ENCODE measurements around the gene MTA1. TPM values are rescaled to one million over a fixed set of nuclear protein-coding genes. Genes with fewer than 3 reads are reported as not detected.

MTA1 gene
- polyA plus RNA-seq, 12 donors, result 63.7 to 114 (median 75.3) TPM; not detected in 1

DNA sequence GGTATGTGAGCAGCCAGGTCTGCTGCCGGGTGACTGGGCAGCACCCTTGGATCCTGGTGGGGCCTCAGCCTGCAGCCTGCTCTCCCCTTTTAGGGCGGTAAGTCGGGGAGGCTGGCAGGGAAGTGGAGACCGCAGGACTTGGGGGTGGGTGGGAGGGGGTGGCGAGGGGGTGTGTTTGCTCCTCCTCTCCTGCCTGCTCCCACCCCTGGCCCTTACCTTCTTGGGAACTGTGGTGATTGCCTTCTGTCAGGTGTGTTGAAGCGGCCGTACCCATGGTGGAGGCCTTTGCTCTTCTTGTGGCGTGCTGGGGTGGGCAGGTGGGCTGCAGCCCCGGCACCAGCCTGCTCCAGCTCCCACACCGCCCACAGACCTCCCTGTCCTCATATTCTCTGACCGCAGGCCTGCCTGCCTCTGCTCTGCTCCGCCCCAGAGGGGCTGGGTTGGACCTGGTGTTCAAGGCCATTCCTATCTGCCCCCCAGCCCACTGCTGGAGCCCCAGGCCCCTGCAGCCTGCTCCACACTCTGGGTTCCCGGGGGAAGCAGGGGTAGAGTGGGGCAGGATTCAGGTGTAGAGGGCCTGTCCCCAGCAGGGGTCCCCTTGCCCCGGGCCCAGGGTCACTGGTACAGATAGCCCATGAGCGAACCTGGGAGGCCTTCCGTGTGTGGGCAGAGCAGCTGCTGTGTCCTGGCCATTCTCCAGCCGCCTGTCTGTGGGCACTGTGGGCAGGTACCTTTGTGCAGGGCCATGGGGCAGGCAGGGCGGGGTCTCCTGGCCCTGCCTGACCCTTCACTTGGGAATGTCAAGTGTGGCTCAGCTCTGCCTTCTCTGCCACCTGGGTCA, 76.6 kb downstream of the MTA1 start:
- DNase-seq, result no peak

DNA sequence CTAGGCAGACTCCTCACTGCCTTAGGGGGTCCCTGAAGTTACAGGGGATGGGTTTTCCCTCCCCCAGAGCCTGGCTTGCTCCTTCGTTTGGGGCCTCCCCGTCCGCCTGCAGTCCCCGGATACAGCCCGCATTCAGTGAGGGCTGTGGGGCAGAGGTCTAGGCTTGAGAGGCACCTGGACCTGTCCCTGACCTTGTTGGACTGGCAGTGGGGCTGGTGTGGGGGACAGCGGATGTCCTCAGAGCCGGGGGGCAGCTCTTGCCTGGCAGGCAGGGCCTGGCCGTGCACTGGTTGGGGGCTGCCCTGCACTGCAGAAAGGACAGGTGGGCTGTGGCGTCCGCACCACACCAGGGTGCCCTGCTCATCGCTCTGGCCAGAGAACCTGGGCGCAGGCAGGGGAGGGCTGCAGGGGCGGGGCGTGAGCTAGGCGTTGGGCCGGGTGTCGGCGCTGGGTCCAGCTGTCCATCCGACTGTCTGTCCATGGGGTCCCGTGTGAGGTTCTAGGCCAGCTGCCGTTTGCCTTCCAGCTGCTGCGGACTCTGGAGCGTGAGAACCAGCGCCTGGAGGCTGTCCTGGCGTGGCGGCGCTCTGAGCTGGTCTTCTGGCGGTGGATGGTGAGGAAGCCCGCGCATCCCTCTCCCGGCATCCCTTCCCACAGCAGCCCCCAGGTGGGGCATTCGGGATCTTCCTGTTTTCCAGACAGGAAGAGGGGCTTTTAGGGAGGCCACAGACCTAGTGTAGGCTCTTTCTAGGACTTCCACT, 77.4 kb downstream of the MTA1 start:
- DNase-seq, result no peak

DNA sequence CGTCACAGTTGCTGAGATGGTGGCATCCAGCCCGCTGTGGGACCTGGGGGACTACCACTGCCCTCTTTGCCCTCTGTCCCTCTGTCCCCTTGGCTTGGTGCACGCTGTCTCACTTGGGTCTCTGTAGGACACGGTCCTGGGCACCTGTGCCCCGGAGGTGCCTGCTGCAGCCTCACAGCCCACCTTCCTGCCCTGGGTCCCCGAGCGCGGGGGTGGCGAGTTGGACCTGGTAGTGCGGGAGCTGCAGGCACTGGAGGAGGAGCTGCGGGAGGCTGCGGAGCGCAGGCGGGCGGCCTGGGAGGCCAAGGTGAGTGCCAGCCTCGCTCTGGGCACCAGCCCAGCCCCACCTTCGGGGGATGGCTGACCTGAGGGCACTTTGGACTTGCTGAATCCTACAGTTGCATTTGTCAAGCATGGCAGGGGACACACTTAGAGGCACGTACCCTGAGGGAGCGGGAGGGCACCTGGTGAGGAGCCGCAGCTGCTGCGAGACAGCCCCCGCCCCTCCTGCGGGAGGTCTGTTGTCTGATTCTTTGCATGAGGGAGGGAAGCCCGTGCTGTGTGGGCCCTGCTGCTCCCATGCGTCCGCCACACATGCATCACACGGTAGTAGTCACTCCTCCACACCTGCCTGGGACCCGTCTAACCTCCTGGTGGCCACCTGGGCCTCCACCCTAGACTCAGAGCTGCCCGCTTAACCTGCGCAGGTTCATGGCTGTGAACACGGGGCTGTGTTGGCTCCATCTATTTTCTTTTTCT, 78.2 kb downstream of the MTA1 start:
- no peak for DNase-seq

DNA sequence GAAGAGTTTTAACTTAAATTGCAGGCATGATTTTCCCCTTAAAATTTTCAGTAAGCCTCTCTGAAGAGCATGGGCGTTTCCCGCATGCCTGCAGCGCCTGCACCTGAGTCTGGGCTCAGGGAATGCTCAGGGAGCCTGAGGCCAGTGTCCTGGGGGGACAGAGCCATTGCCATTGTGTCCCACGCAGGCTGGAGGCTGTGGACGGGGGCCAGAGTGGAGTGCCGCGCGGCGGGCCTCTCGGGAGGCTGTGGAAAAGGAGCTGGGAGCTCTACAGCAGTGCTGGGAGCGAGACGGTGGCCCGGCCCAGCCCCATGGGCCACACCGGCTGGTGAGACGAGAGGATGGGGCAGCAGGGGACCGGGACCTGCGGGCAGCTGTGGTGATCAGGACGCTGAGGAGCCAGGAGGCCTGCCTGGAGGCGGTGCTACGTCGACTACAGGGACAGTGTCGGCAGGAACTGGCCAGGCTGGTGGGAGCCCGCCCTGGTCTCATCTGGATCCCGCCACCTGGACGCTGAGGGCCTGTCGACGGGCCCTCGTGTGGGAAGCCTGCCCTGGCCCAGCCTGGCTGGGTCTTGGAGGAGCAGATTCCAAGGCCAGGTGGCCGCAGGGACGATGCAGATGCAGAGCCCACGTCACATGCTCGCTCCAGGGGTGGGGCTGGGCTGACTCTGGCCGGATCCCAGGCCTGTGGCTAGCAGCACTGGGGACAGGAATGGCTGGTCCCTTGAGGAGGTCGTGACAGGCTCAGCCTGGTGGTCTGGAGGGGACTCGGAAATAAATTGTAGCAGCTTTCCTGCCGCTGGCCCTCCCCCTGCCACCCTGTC, 79.0 kb downstream of the MTA1 start:
- no peak for DNase-seq

DNA sequence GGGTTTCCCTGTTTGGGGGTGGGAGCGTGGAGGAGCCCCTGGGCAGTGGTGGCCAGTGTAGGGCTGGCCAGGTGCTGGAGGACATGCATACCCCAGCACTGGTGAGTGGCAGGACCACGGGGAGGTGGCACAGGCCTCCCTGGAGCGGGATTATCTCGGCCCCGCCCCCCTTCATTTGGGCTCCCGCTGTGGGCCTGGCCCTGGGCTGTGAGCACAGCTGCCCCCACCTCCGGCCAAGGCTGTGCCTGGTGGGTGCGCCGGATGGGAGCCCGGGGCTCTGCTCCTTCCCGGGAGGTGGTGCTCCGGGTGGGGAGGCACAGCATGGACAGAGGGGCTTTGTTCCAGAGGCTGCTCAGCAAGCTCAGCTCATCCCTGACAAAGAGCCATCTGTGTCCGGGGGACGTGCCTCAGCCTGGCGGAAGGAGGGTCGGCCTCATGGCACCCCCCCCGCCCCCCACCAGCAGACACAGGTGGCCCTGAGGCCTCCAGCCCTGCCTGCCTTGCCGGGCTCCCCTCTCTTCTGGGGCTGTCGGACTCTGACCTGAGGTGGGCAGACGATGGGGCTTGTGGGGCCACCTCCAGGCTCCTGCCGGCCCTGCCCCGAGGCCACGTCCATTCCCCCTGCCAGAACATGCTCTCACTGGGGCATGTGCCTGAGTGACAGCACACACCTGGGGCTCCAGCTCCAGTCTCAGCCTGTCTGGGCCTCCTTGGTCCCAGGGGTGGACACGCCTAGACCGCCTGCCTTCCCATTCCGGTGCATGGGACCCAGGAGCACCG, 79.8 kb downstream of the MTA1 start:
- DNase-seq, result no peak

DNA sequence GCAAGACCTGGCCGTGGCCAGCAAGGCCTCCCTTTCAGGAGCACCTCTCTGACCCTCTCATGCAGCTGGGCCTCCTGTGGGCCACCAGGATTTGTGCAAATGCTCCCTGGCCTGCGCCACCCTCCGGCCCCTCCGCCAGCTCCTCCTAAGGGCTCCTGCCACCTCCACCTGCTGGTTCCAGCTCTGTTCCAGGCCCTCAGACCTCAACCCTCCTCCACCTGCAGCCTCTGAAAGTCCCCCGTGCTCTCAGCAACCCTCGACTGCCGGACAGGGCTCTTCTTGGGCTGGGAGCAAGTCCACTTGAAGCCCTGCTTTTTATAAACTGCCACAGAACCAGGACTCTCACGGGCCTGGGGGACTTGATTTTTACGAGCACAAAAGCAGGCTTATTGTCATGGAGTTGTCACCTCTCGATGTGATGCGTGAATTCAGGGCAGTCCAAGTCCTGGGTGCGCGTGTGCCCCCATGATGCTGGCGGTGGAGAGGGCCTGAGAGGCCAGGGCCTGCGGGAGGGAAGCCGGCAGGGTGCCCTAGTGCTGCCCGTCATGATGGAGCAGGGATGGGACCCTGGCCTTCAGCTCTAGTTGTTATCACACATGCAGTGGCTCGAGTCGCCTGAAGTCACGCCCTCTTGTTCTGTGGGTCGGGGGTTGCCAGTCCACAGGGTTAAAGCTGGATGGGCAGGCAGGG, 80.6 kb downstream of the MTA1 start:
- no peak for DNase-seq

DNA sequence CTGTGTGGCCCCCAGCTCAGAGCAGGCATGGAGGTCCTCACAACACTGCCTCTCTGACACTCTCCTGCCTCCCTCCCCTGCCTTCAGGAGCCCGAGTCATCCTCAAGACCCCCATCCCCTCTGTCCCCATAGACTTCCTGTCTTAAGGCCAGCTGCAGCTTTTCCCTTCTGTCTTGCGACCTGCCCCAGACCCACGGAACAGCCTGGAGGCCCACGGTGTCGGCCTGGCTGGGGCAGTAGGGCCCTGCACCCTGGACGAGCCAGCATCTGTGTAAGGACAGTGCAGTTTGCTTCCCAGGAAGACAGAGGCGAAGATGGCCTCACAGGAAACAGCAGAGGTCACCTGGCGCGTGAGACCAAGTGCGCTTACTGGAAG, 81.1 kb downstream of the MTA1 start:
- no peak for DNase-seq

DNA sequence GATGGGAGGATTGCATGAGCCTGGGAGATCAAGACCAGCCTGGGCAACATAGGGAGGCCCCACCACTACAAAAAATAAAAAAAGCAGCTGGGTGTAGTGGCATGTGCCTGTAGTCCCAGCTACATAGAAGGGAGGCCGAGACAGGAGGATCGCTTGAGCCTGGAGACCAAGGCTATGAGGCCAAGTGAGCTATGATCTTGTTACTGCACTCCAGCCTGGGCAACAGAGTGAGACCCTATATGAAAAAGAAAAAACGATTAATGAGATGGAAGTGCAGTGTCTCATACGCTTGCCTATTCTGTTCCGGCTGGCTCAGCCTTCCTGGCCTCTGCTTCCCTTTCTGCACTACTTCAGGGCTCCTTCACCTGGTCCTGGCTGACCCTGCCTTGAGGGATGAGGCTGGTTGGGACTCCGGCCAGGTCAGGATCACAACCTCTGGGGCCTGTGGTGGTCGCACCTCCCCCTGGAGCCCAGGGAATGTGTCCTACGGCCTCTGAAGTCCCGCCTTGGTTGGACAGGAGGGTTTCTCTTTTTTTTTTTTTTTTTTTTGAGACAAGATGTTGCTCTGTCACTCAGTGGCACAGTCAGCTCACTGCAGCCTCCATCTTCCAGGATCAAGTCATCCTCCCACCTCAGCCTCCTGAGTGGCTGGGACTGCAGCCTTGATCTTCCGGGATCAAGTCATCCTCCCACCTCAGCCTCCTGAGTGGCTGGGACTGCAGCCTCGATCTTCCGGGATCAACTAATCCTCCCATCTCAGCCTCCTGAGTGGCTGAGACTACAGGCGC, 82.1 kb downstream of the MTA1 start:
- DNase-seq, result no peak

DNA sequence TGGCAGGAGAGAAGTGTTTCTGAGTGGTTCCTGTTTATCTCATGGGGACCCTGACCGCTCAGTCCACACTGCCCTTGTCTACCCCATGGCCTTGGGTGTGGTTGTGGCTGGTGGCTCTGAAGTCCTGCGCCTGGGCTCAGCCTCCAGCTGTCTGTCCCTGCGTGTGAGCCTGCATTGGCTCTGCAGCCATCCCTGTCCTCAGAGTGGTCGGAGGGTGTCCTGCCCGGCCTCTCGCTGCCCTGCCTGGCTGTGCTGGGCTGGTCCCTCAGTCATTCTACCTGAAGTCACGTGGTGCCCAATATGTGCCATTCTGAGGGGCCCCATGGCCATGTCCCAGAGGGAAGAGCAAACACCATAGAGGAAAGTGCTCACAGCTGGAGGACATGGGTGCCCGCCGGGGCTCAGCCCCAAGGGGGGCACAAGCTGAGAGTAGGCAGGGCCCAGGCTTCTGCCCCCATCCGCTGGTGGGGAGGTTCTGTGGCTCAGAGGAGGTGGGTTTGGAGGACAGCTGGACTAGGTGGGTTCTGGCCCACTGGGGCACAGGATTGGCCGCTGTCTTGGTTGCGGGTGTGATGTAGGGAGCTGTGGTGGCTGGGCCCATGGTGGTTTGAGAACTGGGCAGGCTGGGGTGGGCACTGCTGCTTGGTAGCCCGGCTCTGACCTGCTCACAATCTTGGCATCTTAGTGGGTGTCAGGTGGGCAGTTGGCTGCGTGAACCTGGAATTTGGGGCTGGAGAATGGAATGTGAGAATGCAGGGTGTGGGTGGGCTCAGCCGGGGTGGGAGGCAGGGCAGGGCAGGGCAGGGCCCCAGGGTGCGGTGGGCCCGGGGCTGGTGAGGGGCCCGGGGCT, 83.0 kb downstream of the MTA1 start:
- DNase-seq, result no peak

DNA sequence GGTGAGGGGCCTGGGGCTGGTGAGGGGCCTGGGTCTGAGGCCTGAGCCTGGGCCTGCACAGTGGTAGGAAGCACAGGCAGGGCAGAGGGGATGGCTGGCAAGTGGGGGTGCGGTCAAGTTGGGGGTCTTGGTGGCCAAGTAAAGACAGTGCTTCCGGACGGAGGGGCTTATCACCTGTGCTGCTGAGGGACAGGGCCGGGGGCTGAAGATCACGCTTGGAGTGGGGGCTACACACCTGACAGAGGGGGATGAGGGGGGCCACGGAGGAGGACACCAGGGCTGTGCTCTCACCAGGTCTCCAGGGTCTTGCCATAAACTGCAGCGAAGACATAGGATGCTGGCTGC, 83.6 kb downstream of the MTA1 start:
- DNase-seq, result no peak

DNA sequence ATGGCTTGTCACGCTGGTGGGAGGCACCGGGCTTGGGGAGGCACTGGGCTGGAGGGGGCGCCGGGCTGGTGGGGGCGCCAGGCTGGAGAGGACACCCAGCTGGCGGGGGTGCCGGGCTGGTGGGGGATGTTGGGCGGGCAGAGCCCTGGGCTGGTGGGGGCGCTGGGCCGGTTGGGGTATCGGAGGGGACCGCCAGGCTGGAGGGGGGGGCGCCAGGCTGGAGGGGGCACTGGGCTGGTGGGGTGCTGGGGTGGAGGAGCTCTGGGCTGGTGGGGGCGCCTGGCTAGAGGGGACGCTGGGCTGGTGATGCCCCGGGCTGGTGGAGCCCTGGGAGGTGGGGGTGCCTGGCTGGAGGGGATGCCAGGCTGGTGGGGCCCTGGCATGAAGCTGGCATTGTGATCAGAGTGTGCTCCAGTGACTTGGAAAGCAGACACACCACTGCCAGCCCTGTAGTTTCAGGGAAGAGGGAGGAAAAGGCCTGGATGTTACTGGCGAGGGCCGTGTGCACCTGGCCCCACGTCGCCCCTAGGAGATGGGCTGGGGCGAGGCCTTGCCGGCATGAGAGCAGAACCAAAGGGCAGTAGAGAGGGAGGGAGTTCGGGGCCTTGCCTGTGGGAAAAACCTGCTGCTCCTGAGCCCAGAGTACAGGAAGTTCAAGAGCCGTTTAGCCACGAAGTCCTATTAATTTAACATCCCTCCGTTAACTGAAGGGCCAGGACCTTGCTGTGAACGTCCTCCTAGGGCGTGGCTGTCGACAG, 84.5 kb downstream of the MTA1 start:
- DNase-seq, result no peak

DNA sequence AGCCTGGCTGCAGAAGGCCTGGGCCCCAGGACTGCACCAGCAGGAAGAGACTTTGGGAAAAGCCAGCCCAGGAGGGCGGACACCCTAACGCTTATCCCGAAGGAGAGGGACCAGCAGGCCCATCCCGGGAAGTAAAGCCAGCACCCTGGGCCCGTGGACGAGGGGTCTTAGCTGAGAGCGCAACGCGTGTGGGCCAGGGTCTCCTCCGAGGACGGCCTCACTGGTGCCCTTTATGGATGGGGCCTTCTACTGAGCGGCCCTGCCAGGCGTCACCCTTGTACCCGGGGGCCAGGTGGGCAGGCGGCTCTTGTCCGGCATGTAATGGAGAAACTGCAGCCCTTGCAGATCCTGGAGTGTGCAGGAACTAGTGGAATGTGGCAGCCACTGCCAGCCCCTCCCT, 85.5 kb downstream of the MTA1 start:
- DNase-seq, result no peak

DNA sequence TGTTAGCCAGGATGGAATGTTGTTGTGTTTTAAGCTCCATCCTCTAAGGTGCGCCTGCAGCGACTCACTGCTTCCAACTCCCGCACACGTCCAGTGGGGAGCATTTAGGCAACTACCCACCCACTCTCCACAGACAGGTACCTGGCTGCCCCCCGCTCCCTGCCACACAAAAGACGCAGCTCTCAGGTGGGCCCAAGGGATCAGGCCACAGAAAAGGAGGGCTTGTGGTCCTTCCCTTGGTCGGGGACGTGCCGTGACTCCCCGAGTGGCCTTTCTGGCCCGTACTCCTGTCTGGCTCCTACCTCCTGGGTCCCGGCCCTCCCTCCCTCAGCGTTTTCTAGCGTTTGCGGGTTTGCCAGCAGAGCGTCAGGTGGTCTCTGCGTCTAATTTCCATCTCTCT, 87.6 kb downstream of the MTA1 start:
- no peak for DNase-seq

DNA sequence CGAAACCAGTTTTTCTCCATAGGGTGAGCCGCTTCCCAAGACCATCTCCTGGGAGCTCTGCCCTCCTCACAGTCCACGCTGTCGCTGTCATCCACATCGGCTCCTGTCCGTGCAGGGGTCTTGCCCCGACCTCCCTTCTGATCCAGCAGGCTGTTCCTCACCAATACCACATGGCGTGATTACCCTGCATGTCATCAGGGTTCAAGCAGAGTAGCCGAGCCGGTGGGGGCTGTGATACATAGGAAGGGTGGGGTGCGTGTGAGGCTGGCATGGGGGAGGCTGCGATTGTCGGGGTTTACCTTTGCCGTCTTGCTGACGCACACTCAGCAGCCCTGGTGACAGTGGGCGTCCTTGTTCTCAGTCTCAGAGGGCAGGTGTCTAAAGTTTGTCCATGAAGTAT, 88.4 kb downstream of the MTA1 start:
- DNase-seq, result no peak

DNA sequence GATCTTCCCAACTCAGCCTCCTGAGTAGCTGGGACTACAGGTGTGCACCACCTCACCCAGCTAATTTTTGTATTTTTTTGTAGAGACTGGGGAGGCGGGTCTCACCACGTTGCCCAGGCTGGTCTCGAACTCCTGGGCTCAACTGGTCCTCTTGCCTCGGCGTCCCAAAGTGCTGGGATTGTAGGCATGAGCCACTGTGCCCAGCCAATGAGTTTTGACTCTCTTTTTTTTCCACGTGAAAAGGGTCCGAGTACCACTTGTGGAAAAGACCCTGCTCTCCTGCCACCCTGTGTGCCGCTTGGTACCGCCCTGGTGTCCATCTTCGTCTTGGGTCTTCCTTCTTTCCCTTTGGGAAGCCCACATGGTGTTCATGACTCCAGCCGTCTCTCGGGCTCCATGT, 89.0 kb downstream of the MTA1 start:
- DNase-seq, result no peak

DNA sequence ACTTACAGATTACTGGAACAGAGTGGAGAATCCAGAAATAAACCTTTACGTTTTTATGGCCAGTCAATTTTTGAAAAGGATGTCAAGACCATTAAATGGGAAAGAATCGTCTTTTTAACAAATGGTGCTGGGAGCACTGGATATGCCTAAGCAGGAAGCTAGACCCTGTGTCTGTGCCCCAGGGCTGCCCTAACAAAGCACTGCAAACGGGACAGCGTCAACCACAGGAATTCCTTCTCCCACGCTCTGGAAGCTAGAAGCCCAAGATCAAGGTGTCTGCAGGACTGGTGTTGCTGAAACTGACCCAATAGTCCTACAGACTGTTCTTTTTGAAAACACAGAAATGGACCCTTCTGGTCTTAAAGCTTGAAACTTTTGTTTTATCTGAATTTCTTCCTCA, 97.5 kb downstream of the MTA1 start:
- DNase-seq, result no peak

DNA sequence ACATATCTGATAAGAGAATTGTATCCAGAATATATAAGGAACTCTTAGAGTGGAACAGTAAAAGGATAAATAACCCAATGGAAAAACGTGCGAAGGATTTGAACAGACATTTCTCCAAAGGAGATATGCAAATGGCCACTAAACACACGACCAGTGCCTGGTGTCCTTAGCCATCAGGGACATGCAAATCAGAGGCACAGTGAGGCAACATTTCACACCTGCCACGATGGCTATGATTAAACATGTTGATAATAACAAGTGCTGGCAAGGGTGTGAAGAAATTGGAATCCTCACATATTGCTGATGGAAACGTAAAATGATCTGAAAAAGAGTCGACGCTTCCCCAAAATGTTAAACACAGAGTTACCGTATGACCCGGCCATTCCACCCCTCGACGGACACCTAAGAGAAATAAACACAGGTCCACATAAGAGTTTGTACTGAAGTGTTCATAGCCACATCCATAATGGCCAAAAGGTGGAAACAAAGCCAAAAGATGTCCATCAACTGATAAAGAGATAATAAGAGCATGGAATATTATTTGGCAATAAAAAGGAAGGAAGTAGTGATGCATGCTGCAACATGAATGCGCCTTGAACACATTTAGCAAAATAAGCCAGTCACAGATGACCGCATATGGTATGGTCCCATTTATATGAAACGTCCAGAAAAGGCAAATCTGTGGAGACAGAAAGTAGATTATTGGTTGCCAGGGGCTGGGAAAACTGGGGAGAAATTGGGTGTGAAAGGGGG, 100.5 kb downstream of the MTA1 start:
- no peak for DNase-seq

Data from muscle of arm (tissue), 12 donors.